ENCODE measurements around the gene MRNIP. TPM values are rescaled to one million over a fixed set of nuclear protein-coding genes. Genes with fewer than 3 reads are reported as not detected.

Gene MRNIP
- total RNA-seq, 1 experiment from 2014 or later: 31.1 TPM

GRCh38 chr5:179830818-179831468 lies 27.7 kb downstream of the MRNIP start:
- no peaks in the 10 kb centered on the region for H3K79me2 ChIP-seq (ENCODE audit: insufficient read depth, low read length)
- H2BK20ac ChIP-seq (ENCODE audit: low read depth, low read length, poor library complexity, severe bottlenecking): no peak overlapping the region
- Mint-ChIP-seq H3K4me1 (peaks cover 28% of the 10 kb centered on the region in 2 experiments), H3K9me3 (peaks cover 4 to 9% of the 10 kb centered on the region in 2 experiments; a peak in 4 of 5 replicates), H3K27ac (peak overlapping the region in 1 of 3 experiments; percentile 34; a peak in 1 of 7 replicates), H3K27me3 (ENCODE audit: low read depth) (no peaks in the 10 kb centered on the region), H3K36me3 (ENCODE audit: insufficient read depth in 1 of 3, low read depth in 3 of 3) (peaks cover 68 to 96% (median 92%) of the 10 kb centered on the region in 3 experiments), H3K4me3 (no peak overlapping the region)
- H3K27ac ChIP-seq (ENCODE audit: insufficient read length, low read depth, low read length): no peak overlapping the region
- no peak overlapping the region for H3K4ac ChIP-seq (ENCODE audit: low read depth, low read length)
- H3K79me1 ChIP-seq (ENCODE audit: insufficient read depth, low read depth, low read length, poor library complexity, severe bottlenecking): no peaks in the 10 kb centered on the region
- no peak overlapping the region for H3K14ac ChIP-seq (ENCODE audit: insufficient read depth, low read length)
- no peak overlapping the region for H4K91ac ChIP-seq (ENCODE audit: insufficient read length, low read depth, low read length)
- no peak for DNase-seq
- no peak overlapping the region for H2AFZ ChIP-seq (ENCODE audit: low read length)
- H3K23ac ChIP-seq (ENCODE audit: insufficient read length, low read depth, low read length): no peak overlapping the region
- H3K4me2 ChIP-seq (ENCODE audit: insufficient read depth, insufficient read length, low read length): no peak overlapping the region
- no CpG with 5 or more reads among the region's 7 CpGs for WGBS (ENCODE audit: extremely low coverage, insufficient read length, low lambda C conversion rate)
- no peak overlapping the region for H2BK12ac ChIP-seq (ENCODE audit: insufficient read length, low read depth, low read length)
- H3K56ac ChIP-seq (ENCODE audit: insufficient read length, low read depth, low read length): no peak overlapping the region
- H4K20me1 ChIP-seq (ENCODE audit: control insufficient read depth, insufficient read depth, insufficient read length): no peaks in the 10 kb centered on the region
- no peak overlapping the region for H4K5ac ChIP-seq (ENCODE audit: insufficient read length, low read depth, low read length)
- H3K9me3 ChIP-seq (ENCODE audit: control insufficient read depth, low read depth, low read length): no peaks in the 10 kb centered on the region
- H3K9ac ChIP-seq (ENCODE audit: extremely low read depth, insufficient read length, low read length): no peak overlapping the region
- peaks cover 9% of the 10 kb centered on the region; the same call in 1 of the 2 replicates for H3K4me1 ChIP-seq (ENCODE audit: insufficient read depth, low read length)
- no peaks in the 10 kb centered on the region for H3K27me3 ChIP-seq (ENCODE audit: insufficient read depth, low read length)
- no peak overlapping the region for H2BK5ac ChIP-seq (ENCODE audit: insufficient read length, low read length)
- no peak overlapping the region for H4K8ac ChIP-seq (replicated peaks; ENCODE audit: insufficient read length, low read depth, low read length)
- no peaks in the 10 kb centered on the region for H3K23me2 ChIP-seq (ENCODE audit: insufficient read length, low read depth, low read length, poor library complexity, severe bottlenecking)
- H3K18ac ChIP-seq (ENCODE audit: insufficient read length, low read depth, low read length): no peak overlapping the region
- H2BK15ac ChIP-seq (ENCODE audit: low read depth, low read length): no peak overlapping the region
- H2AK5ac ChIP-seq (ENCODE audit: insufficient read length, low read length): no peak overlapping the region
- no peak for TF ChIP-seq CTCF (conservative IDR thresholded peaks at IDR 0.05)
- H3T11ph ChIP-seq (ENCODE audit: low read length): no peak overlapping the region
- no peak overlapping the region for H2BK120ac ChIP-seq (ENCODE audit: low read depth, low read length, poor library complexity, severe bottlenecking)

All from H9 (cell line).